ENCODE data around the gene UQCR11. TPM values are rescaled to one million over a fixed set of nuclear protein-coding genes. Genes with fewer than 3 reads are reported as not detected.

Gene UQCR11
- total RNA-seq, 1 donor from 2014 or later, result 136 TPM

GRCh38 chr19:1555487-1556389 is 49.5 kb downstream of the UQCR11 start:
- intact Hi-C loops (cut with DNase I), result no loop called here
- no peak for ATAC-seq
- DNase-seq (ENCODE audit: low spot score), result no peak

- intact Hi-C loops (cut with DNase I), result no loop called here
- ATAC-seq (no peak), DNase-seq (ENCODE audit: low spot score) (no peak)
Measured at GRCh38 chr19:1554968-1555367, 50.3 kb downstream of the UQCR11 start.

GRCh38 chr19:1553415-1553814 is 51.8 kb downstream of the UQCR11 start:
- intact Hi-C loops (cut with DNase I), result no loop called here
- ATAC-seq, result no peak
- no peak for DNase-seq (ENCODE audit: low spot score)

- intact Hi-C loops (cut with DNase I), result no loop called here
- DNase-seq (ENCODE audit: low spot score) (no peak), ATAC-seq (no peak)
Measured at GRCh38 chr19:1551068-1552040, 53.9 kb downstream of the UQCR11 start.

- ATAC-seq, result no peak
- no peak for DNase-seq (ENCODE audit: low spot score)
- intact Hi-C loops (cut with DNase I), result loop anchor here (5.0 kb wide), 1 partner anchor 218 kb away; no protein-coding TSS in a partner anchor
Measured at GRCh38 chr19:1549332-1549945, 55.8 kb downstream of the UQCR11 start.

Other genes with a start within 250 kb of the UQCR11 start
- 57.5 TPM for gene NDUFS7, start 221.6 kb downstream of the UQCR11 start, total RNA-seq
- gene GAMT, start 203.9 kb downstream of the UQCR11 start, total RNA-seq, result 48.1 TPM
- 75.7 TPM for gene DAZAP1, start 197.9 kb downstream of the UQCR11 start, total RNA-seq
- gene RPS15, start 167.1 kb downstream of the UQCR11 start, total RNA-seq, result 753 TPM
- gene APC2, start 155.3 kb downstream of the UQCR11 start, total RNA-seq, result 6.0 TPM
- 22.1 TPM for gene C19orf25, start 126.2 kb downstream of the UQCR11 start, total RNA-seq
- gene PCSK4, start 115.1 kb downstream of the UQCR11 start, total RNA-seq, result 2.5 TPM
- gene REEP6, start 114.3 kb downstream of the UQCR11 start, total RNA-seq, result 3.9 TPM
- 48.3 TPM for gene ADAMTSL5, start 92.4 kb downstream of the UQCR11 start, total RNA-seq
- 0.80 TPM for gene PLK5, start 81.4 kb downstream of the UQCR11 start, total RNA-seq
- gene MEX3D, start 37.1 kb downstream of the UQCR11 start, total RNA-seq, result 27.1 TPM
- 48.1 TPM for gene MBD3, start 12.6 kb downstream of the UQCR11 start, total RNA-seq
- gene TCF3, start 47.2 kb upstream of the UQCR11 start, total RNA-seq, result 48.7 TPM
- not detected for gene ONECUT3, start 148.0 kb upstream of the UQCR11 start, total RNA-seq
- gene ATP8B3, start 206.8 kb upstream of the UQCR11 start, total RNA-seq, result 2.3 TPM
- gene REXO1, start 243.0 kb upstream of the UQCR11 start, total RNA-seq, result 34.2 TPM

Data from sciatic nerve (tissue), 2 donors.